C4-2B (cell line): ENCODE measurements around the gene MCM9.
"Not testable (repeated sequence)": the region's sequence is repeated elsewhere in the genome, so short reads cannot be mapped to it uniquely, and the experiment has no call there.

ENCODE experiments used
- H3K27ac ChIP-seq: fragments of 450-650 bp; 2 replicates; pipeline ENCODE4 v1.5.1; 2017
- CTCF ChIP-seq: fragments of 450-650 bp; conservative IDR thresholded peaks from 2 replicates; pipeline ENCODE4 v1.5.1; 2017; ENCODE audit warnings: mild to moderate bottlenecking
- ZFX ChIP-seq: fragments of 450-650 bp; IDR thresholded peaks from 2 replicates; pipeline ENCODE4 v1.6.1; 2017

The MCM9 gene

GRCh38 chr6:118801257-118801656 is 133.7 kb downstream of the MCM9 start:
- TF ChIP-seq CTCF = no peak
- TF ChIP-seq ZFX = no peak
- no peak overlapping the region for H3K27ac ChIP-seq

- peak; percentile 85 for TF ChIP-seq CTCF
- TF ChIP-seq ZFX = no peak
- no peak overlapping the region for H3K27ac ChIP-seq
These were observed 134.4 kb downstream of the MCM9 start for GRCh38 chr6:118800394-118801071.

GRCh38 chr6:118799826-118800225 is 135.1 kb downstream of the MCM9 start:
- TF ChIP-seq CTCF = no peak
- TF ChIP-seq ZFX = no peak
- no peak overlapping the region for H3K27ac ChIP-seq

GRCh38 chr6:118796548-118796947 is 138.4 kb downstream of the MCM9 start:
- H3K27ac ChIP-seq = not testable (repeated sequence)

- H3K27ac ChIP-seq = no peak overlapping the region
- no peak for TF ChIP-seq ZFX
- no peak for TF ChIP-seq CTCF
These were observed 143.5 kb downstream of the MCM9 start for GRCh38 chr6:118791499-118791898.

GRCh38 chr6:118789954-118790353 is 145.0 kb downstream of the MCM9 start:
- no peak overlapping the region for H3K27ac ChIP-seq

GRCh38 chr6:118789419-118789818 is 145.5 kb downstream of the MCM9 start:
- H3K27ac ChIP-seq = no peak overlapping the region
- TF ChIP-seq ZFX (no peak), CTCF (no peak)

More at GRCh38 chr6:118789954-118790353, 145.0 kb downstream of the MCM9 start:
- TF ChIP-seq ZFX (no peak), CTCF (no peak)

GRCh38 chr6:118788702-118789101 is 146.3 kb downstream of the MCM9 start:
- TF ChIP-seq CTCF = no peak
- no peak for TF ChIP-seq ZFX
- no peak overlapping the region for H3K27ac ChIP-seq
